A172 (cell line): ENCODE results near the gene FOXO1. TPM values are rescaled to one million over a fixed set of nuclear protein-coding genes. Genes with fewer than 3 reads are reported as not detected.

Experiments
- DNase-seq: peaks from one replicate; pipeline ENCODE4 v3.0.0-alpha.2; 2015; ENCODE audit warnings: low spot score
- total RNA-seq: library from RNA; depleted of rRNA; stranded (reverse); fragments of >200 nt; shearing (Covaris generic); gene quantifications from 2 replicates; pipeline ENCODE4 v1.2.3, GENCODE V29; 2014

FOXO1 gene
- total RNA-seq, 1 experiment from 2014 or later, result 2.3 TPM

GRCh38 chr13:40639221-40639681 lies 27.2 kb downstream of the FOXO1 start:
- no peak for DNase-seq

GRCh38 chr13:40637643-40638042 lies 28.8 kb downstream of the FOXO1 start:
- DNase-seq, result no peak

GRCh38 chr13:40635315-40635995 lies 31.0 kb downstream of the FOXO1 start:
- DNase-seq, result no peak

GRCh38 chr13:40632915-40633314 lies 33.5 kb downstream of the FOXO1 start:
- no peak for DNase-seq

- no peak for DNase-seq
These were observed 34.8 kb downstream of the FOXO1 start for GRCh38 chr13:40631605-40632004.

- no peak for DNase-seq
These were observed 36.6 kb downstream of the FOXO1 start for GRCh38 chr13:40629678-40630384.

- no peak for DNase-seq
These were observed 39.5 kb downstream of the FOXO1 start for GRCh38 chr13:40626977-40627376.

GRCh38 chr13:40626561-40626960 lies 39.9 kb downstream of the FOXO1 start:
- DNase-seq, result no peak

GRCh38 chr13:40624986-40625385 lies 41.5 kb downstream of the FOXO1 start:
- DNase-seq, result no peak

- DNase-seq, result no peak
These were observed 42.1 kb downstream of the FOXO1 start for GRCh38 chr13:40624383-40624782.

- DNase-seq, result no peak
These were observed 43.7 kb downstream of the FOXO1 start for GRCh38 chr13:40622761-40623160.

GRCh38 chr13:40622246-40622645 lies 44.2 kb downstream of the FOXO1 start:
- DNase-seq, result no peak

- no peak for DNase-seq
These were observed 47.0 kb downstream of the FOXO1 start for GRCh38 chr13:40619479-40619814.

- DNase-seq, result no peak
These were observed 47.6 kb downstream of the FOXO1 start for GRCh38 chr13:40618581-40619478.

GRCh38 chr13:40617801-40618356 lies 48.6 kb downstream of the FOXO1 start:
- no peak for DNase-seq

- DNase-seq, result no peak
These were observed 50.8 kb downstream of the FOXO1 start for GRCh38 chr13:40615619-40616018.

- no peak for DNase-seq
These were observed 52.5 kb downstream of the FOXO1 start for GRCh38 chr13:40613914-40614313.

- DNase-seq, result no peak
These were observed 53.1 kb downstream of the FOXO1 start for GRCh38 chr13:40613192-40613818.

- DNase-seq, result no peak
These were observed 54.4 kb downstream of the FOXO1 start for GRCh38 chr13:40612041-40612440.

- no peak for DNase-seq
These were observed 54.8 kb downstream of the FOXO1 start for GRCh38 chr13:40611635-40612034.

GRCh38 chr13:40611004-40611403 lies 55.4 kb downstream of the FOXO1 start:
- DNase-seq, result no peak
